ENCODE data around the gene RBBP8.

RBBP8 gene

GRCh38 chr18:22964116-22964515 is 31.0 kb downstream of the RBBP8 start:
- no peak overlapping the region for H3K23ac ChIP-seq (ENCODE audit: low read depth, low read length, poor library complexity)
- WGBS, 2 donors (ENCODE audit: extremely low coverage in 2 of 2, insufficient read length in 2 of 2, insufficient replicate concordance in 1 of 2), result no CpG with 5 or more reads among the region's 3 CpGs

GRCh38 chr18:22964722-22965121 is 31.6 kb downstream of the RBBP8 start:
- no peak overlapping the region for H3K4me3 ChIP-seq (ENCODE audit: low read length in 2 of 2)
- H3K36me3 ChIP-seq (replicated peaks in 1 of 2; ENCODE audit: control insufficient read depth in 2 of 2, insufficient read depth in 2 of 2, low read length in 2 of 2), result peaks cover 2 to 73% of the 10 kb centered on the region in 2 donors
- no peak overlapping the region for H2BK12ac ChIP-seq (ENCODE audit: low read length)
- H3K18ac ChIP-seq (ENCODE audit: low read length), result no peak overlapping the region
- no peak overlapping the region for H3K23ac ChIP-seq (ENCODE audit: low read depth, low read length, poor library complexity)
- no peaks in the 10 kb centered on the region for H3K4me1 ChIP-seq (ENCODE audit: control insufficient read depth in 2 of 2, insufficient read depth in 1 of 2, low read depth in 1 of 2, low read length in 2 of 2)
- H2AK5ac ChIP-seq (ENCODE audit: low read depth, low read length), result no peak overlapping the region
- H2AFZ ChIP-seq (ENCODE audit: low read length), result no peak overlapping the region
- H4K91ac ChIP-seq (ENCODE audit: low read depth, low read length, poor library complexity), result no peak overlapping the region
- no peak overlapping the region for H4K8ac ChIP-seq (ENCODE audit: low read depth, low read length)
- no peak overlapping the region for H3K27ac ChIP-seq (replicated peaks; ENCODE audit: low read length)
- H3K9me3 ChIP-seq (replicated peaks in 1 of 2; ENCODE audit: control insufficient read depth in 2 of 2, insufficient read depth in 1 of 2, low read depth in 1 of 2, low read length in 2 of 2), result no peaks in the 10 kb centered on the region
- no peaks in the 10 kb centered on the region for H3K79me1 ChIP-seq (ENCODE audit: low read depth, low read length)
- no peak overlapping the region for H3K14ac ChIP-seq (ENCODE audit: low read length)
- H3K27me3 ChIP-seq (ENCODE audit: control insufficient read depth in 3 of 3, insufficient read depth in 3 of 3, low read depth in 1 of 3, low read length in 3 of 3), result no peaks in the 10 kb centered on the region
- H3K4ac ChIP-seq (ENCODE audit: low read length), result no peak overlapping the region
- H3K4me2 ChIP-seq (ENCODE audit: insufficient read depth, low read length, poor library complexity, severe bottlenecking), result no peak overlapping the region
- no peak overlapping the region for H2BK120ac ChIP-seq (ENCODE audit: low read depth, low read length)
- no peak overlapping the region for H2BK5ac ChIP-seq (ENCODE audit: low read length)
- no peak overlapping the region for H2BK15ac ChIP-seq (ENCODE audit: low read length)
- H3K9ac ChIP-seq (ENCODE audit: low read depth, low read length, poor library complexity), result no peak overlapping the region
- DNase-seq (ENCODE audit: low spot score), result no peak

More at GRCh38 chr18:22964116-22964515, 31.0 kb downstream of the RBBP8 start:
- H3K4me3 ChIP-seq (ENCODE audit: low read length in 2 of 2), result no peak overlapping the region
- H4K91ac ChIP-seq (ENCODE audit: low read depth, low read length, poor library complexity), result no peak overlapping the region
- H2AK5ac ChIP-seq (ENCODE audit: low read depth, low read length), result no peak overlapping the region
- no peak overlapping the region for H3K4me2 ChIP-seq (ENCODE audit: insufficient read depth, low read length, poor library complexity, severe bottlenecking)
- no peak overlapping the region for H2AFZ ChIP-seq (ENCODE audit: low read length)
- no peaks in the 10 kb centered on the region for H3K9me3 ChIP-seq (replicated peaks in 1 of 2; ENCODE audit: control insufficient read depth in 2 of 2, insufficient read depth in 1 of 2, low read depth in 1 of 2, low read length in 2 of 2)
- H3K9ac ChIP-seq (ENCODE audit: low read depth, low read length, poor library complexity), result no peak overlapping the region
- no peak overlapping the region for H4K8ac ChIP-seq (ENCODE audit: low read depth, low read length)
- H3K14ac ChIP-seq (ENCODE audit: low read length), result no peak overlapping the region
- H2BK12ac ChIP-seq (ENCODE audit: low read length), result no peak overlapping the region
- H3K27ac ChIP-seq (replicated peaks; ENCODE audit: low read length), result no peak overlapping the region
- H3K79me1 ChIP-seq (ENCODE audit: low read depth, low read length), result no peaks in the 10 kb centered on the region
- H2BK15ac ChIP-seq (ENCODE audit: low read length), result no peak overlapping the region
- no peak overlapping the region for H2BK120ac ChIP-seq (ENCODE audit: low read depth, low read length)
- no peak for DNase-seq (ENCODE audit: low spot score)
- no peaks in the 10 kb centered on the region for H3K27me3 ChIP-seq (ENCODE audit: control insufficient read depth in 3 of 3, insufficient read depth in 3 of 3, low read depth in 1 of 3, low read length in 3 of 3)
- H3K4ac ChIP-seq (ENCODE audit: low read length), result no peak overlapping the region
- no peaks in the 10 kb centered on the region for H3K4me1 ChIP-seq (ENCODE audit: control insufficient read depth in 2 of 2, insufficient read depth in 1 of 2, low read depth in 1 of 2, low read length in 2 of 2)
- H3K36me3 ChIP-seq (replicated peaks in 1 of 2; ENCODE audit: control insufficient read depth in 2 of 2, insufficient read depth in 2 of 2, low read length in 2 of 2), result peaks cover 2 to 73% of the 10 kb centered on the region in 2 donors
- H2BK5ac ChIP-seq (ENCODE audit: low read length), result no peak overlapping the region
- no peak overlapping the region for H3K18ac ChIP-seq (ENCODE audit: low read length)

GRCh38 chr18:22971038-22971437 is 37.9 kb downstream of the RBBP8 start:
- no peak overlapping the region for H2BK120ac ChIP-seq (ENCODE audit: low read depth, low read length)
- H3K9me3 ChIP-seq (replicated peaks in 1 of 2; ENCODE audit: control insufficient read depth in 2 of 2, insufficient read depth in 1 of 2, low read depth in 1 of 2, low read length in 2 of 2), result no peaks in the 10 kb centered on the region
- H3K23ac ChIP-seq (ENCODE audit: low read depth, low read length, poor library complexity), result no peak overlapping the region
- H3K27ac ChIP-seq (replicated peaks; ENCODE audit: low read length), result no peak overlapping the region
- H3K4me3 ChIP-seq (ENCODE audit: low read length in 2 of 2), result no peak overlapping the region
- no peak overlapping the region for H4K8ac ChIP-seq (ENCODE audit: low read depth, low read length)
- no peaks in the 10 kb centered on the region for H3K27me3 ChIP-seq (ENCODE audit: control insufficient read depth in 3 of 3, insufficient read depth in 3 of 3, low read depth in 1 of 3, low read length in 3 of 3)
- no peak overlapping the region for H2AK5ac ChIP-seq (ENCODE audit: low read depth, low read length)
- no peak overlapping the region for H3K9ac ChIP-seq (ENCODE audit: low read depth, low read length, poor library complexity)
- no peak overlapping the region for H4K91ac ChIP-seq (ENCODE audit: low read depth, low read length, poor library complexity)
- H2BK5ac ChIP-seq (ENCODE audit: low read length), result no peak overlapping the region
- H2BK15ac ChIP-seq (ENCODE audit: low read length), result no peak overlapping the region
- WGBS, 2 donors (ENCODE audit: extremely low coverage in 2 of 2, insufficient read length in 2 of 2, insufficient replicate concordance in 1 of 2), result no CpG with 5 or more reads among the region's 3 CpGs
- H2AFZ ChIP-seq (ENCODE audit: low read length), result no peak overlapping the region
- H3K4ac ChIP-seq (ENCODE audit: low read length), result no peak overlapping the region
- no peak overlapping the region for H2BK12ac ChIP-seq (ENCODE audit: low read length)
- H3K79me1 ChIP-seq (ENCODE audit: low read depth, low read length), result no peaks in the 10 kb centered on the region
- no peak overlapping the region for H3K14ac ChIP-seq (ENCODE audit: low read length)
- peaks cover 0 to 87% of the 10 kb centered on the region in 2 donors for H3K36me3 ChIP-seq (replicated peaks in 1 of 2; ENCODE audit: control insufficient read depth in 2 of 2, insufficient read depth in 2 of 2, low read length in 2 of 2)
- H3K4me1 ChIP-seq (ENCODE audit: control insufficient read depth in 2 of 2, insufficient read depth in 1 of 2, low read depth in 1 of 2, low read length in 2 of 2), result no peaks in the 10 kb centered on the region
- no peak overlapping the region for H3K4me2 ChIP-seq (ENCODE audit: insufficient read depth, low read length, poor library complexity, severe bottlenecking)
- no peak overlapping the region for H3K18ac ChIP-seq (ENCODE audit: low read length)
- DNase-seq (ENCODE audit: low spot score), result no peak

GRCh38 chr18:22974001-22974400 is 40.9 kb downstream of the RBBP8 start:
- H3K9me3 ChIP-seq (replicated peaks in 1 of 2; ENCODE audit: control insufficient read depth in 2 of 2, insufficient read depth in 1 of 2, low read depth in 1 of 2, low read length in 2 of 2), result no peaks in the 10 kb centered on the region
- no peak overlapping the region for H2BK120ac ChIP-seq (ENCODE audit: low read depth, low read length)
- no peak overlapping the region for H4K8ac ChIP-seq (ENCODE audit: low read depth, low read length)
- no peak overlapping the region for H3K4me2 ChIP-seq (ENCODE audit: insufficient read depth, low read length, poor library complexity, severe bottlenecking)
- DNase-seq (ENCODE audit: low spot score), result no peak
- H2AFZ ChIP-seq (ENCODE audit: low read length), result no peak overlapping the region
- no peak overlapping the region for H4K91ac ChIP-seq (ENCODE audit: low read depth, low read length, poor library complexity)
- no peaks in the 10 kb centered on the region for H3K4me1 ChIP-seq (ENCODE audit: control insufficient read depth in 2 of 2, insufficient read depth in 1 of 2, low read depth in 1 of 2, low read length in 2 of 2)
- no peak overlapping the region for H3K9ac ChIP-seq (ENCODE audit: low read depth, low read length, poor library complexity)
- no peak overlapping the region for H3K23ac ChIP-seq (ENCODE audit: low read depth, low read length, poor library complexity)
- no peak overlapping the region for H3K4me3 ChIP-seq (ENCODE audit: low read length in 2 of 2)
- no peaks in the 10 kb centered on the region for H3K27me3 ChIP-seq (ENCODE audit: control insufficient read depth in 3 of 3, insufficient read depth in 3 of 3, low read depth in 1 of 3, low read length in 3 of 3)
- H3K14ac ChIP-seq (ENCODE audit: low read length), result no peak overlapping the region
- H2BK15ac ChIP-seq (ENCODE audit: low read length), result no peak overlapping the region
- H2AK5ac ChIP-seq (ENCODE audit: low read depth, low read length), result no peak overlapping the region
- H2BK12ac ChIP-seq (ENCODE audit: low read length), result no peak overlapping the region
- H3K18ac ChIP-seq (ENCODE audit: low read length), result no peak overlapping the region
- H3K4ac ChIP-seq (ENCODE audit: low read length), result no peak overlapping the region
- no peak overlapping the region for H2BK5ac ChIP-seq (ENCODE audit: low read length)
- H3K36me3 ChIP-seq (replicated peaks in 1 of 2; ENCODE audit: control insufficient read depth in 2 of 2, insufficient read depth in 2 of 2, low read length in 2 of 2), result peaks cover 0 to 94% of the 10 kb centered on the region in 2 donors
- no peaks in the 10 kb centered on the region for H3K79me1 ChIP-seq (ENCODE audit: low read depth, low read length)
- no peak overlapping the region for H3K27ac ChIP-seq (replicated peaks; ENCODE audit: low read length)
